Activated naive CD4-positive, alpha-beta T cell treated with anti-CD3 and anti-CD28 coated beads for 36 hours (primary cell): Measurements from ENCODE around the gene DCAF8. TPM values are rescaled to one million over a fixed set of nuclear protein-coding genes. Genes with fewer than 3 reads are reported as not detected.
A peak's percentile ranks its signal among the peaks of the same experiment; 100 is the strongest.

Source experiments
- CTCF ChIA-PET: fragments of 350-600 bp; sonication (Branson Sonifier 250); formaldehyde crosslinking; loops from one replicate; lab custom pipeline; 2021; ENCODE audit warnings: antibody characterized with exemption; lab: Charles Lee
- DNase-seq: peaks from one replicate; pipeline ENCODE4 v3.0.0-alpha.2; 2020
- H3K27ac Mint-ChIP-seq: one replicate; pipeline ENCODE4 v1.8.0; 2021; ENCODE audit warnings: mild to moderate bottlenecking, mixed read lengths
- H3K27me3 Mint-ChIP-seq: one replicate; pipeline ENCODE4 v1.8.0; 2021; ENCODE audit warnings: low read depth, mixed read lengths
- H3K36me3 Mint-ChIP-seq: one replicate; pipeline ENCODE4 v1.8.0; 2021; ENCODE audit warnings: low read depth, mixed read lengths
- H3K4me1 Mint-ChIP-seq: one replicate; pipeline ENCODE4 v1.8.0; 2021; ENCODE audit warnings: low read depth, mixed read lengths
- H3K4me3 Mint-ChIP-seq: one replicate; pipeline ENCODE4 v1.8.0; 2021; ENCODE audit warnings: mild to moderate bottlenecking, moderate library complexity, mixed read lengths
- H3K9me3 Mint-ChIP-seq: one replicate; pipeline ENCODE4 v1.8.0; 2021; ENCODE audit warnings: mixed read lengths
- intact Hi-C: fragments of 100-400 bp; cut with micrococcal nuclease; formaldehyde crosslinking; loops from one replicate; pipeline ENCODE4 v1.15.1; 2023
- total RNA-seq, 2 experiments: library from RNA; stranded (reverse); gene quantifications; one replicate each; pipeline ENCODE4 v1.2.3, GENCODE V29; 2021

Gene DCAF8
- total RNA-seq, 2 experiments from 2014 or later, result 218 to 226 TPM

- CTCF ChIA-PET, result interaction anchor here (0.9 to 1.4 kb wide), 2 partner anchors 15 to 93 kb away, joined by 3 read pairs; no protein-coding TSS in a partner anchor
- H3K36me3 Mint-ChIP-seq, result no peaks in the 10 kb centered on the region
- no peak for DNase-seq
- no peak overlapping the region for H3K4me3 Mint-ChIP-seq
- no peaks in the 10 kb centered on the region for H3K4me1 Mint-ChIP-seq
- intact Hi-C loops, result no loop called here
- H3K9me3 Mint-ChIP-seq, result no peaks in the 10 kb centered on the region
- H3K27me3 Mint-ChIP-seq, result peaks cover 4% of the 10 kb centered on the region
- no peak overlapping the region for H3K27ac Mint-ChIP-seq
These were observed 83.6 kb downstream of the DCAF8 start for GRCh38 chr1:160178731-160179130.

- CTCF ChIA-PET, result no interaction called here
- H3K36me3 Mint-ChIP-seq, result no peaks in the 10 kb centered on the region
- H3K4me3 Mint-ChIP-seq, result no peak overlapping the region
- peaks cover 4% of the 10 kb centered on the region for H3K27me3 Mint-ChIP-seq
- no peak overlapping the region for H3K27ac Mint-ChIP-seq
- no peaks in the 10 kb centered on the region for H3K9me3 Mint-ChIP-seq
- intact Hi-C loops, result no loop called here
- DNase-seq, result no peak
- no peaks in the 10 kb centered on the region for H3K4me1 Mint-ChIP-seq
These were observed 84.7 kb downstream of the DCAF8 start for GRCh38 chr1:160177667-160178066.

GRCh38 chr1:160177231-160177630 is 85.1 kb downstream of the DCAF8 start:
- Mint-ChIP-seq H3K9me3 (no peaks in the 10 kb centered on the region), H3K27ac (no peak overlapping the region), H3K36me3 (no peaks in the 10 kb centered on the region), H3K4me1 (no peaks in the 10 kb centered on the region), H3K4me3 (no peak overlapping the region), H3K27me3 (peaks cover 4% of the 10 kb centered on the region)
- intact Hi-C loops, result no loop called here
- CTCF ChIA-PET, result no interaction called here
- no peak for DNase-seq

GRCh38 chr1:160171980-160172379 is 90.4 kb downstream of the DCAF8 start:
- peaks cover 2% of the 10 kb centered on the region for H3K27me3 Mint-ChIP-seq
- H3K9me3 Mint-ChIP-seq, result no peaks in the 10 kb centered on the region
- H3K36me3 Mint-ChIP-seq, result no peaks in the 10 kb centered on the region
- H3K4me1 Mint-ChIP-seq, result peaks cover 18% of the 10 kb centered on the region
- no peak overlapping the region for H3K27ac Mint-ChIP-seq
- intact Hi-C loops, result no loop called here
- no peak overlapping the region for H3K4me3 Mint-ChIP-seq
- DNase-seq, result no peak
- CTCF ChIA-PET, result interaction anchor here (0.6 to 1.2 kb wide), 5 partner anchors 11 to 207 kb away, joined by 3 to 4 read pairs (median 3); no protein-coding TSS in a partner anchor

- Mint-ChIP-seq H3K27ac (no peak overlapping the region), H3K36me3 (no peaks in the 10 kb centered on the region), H3K27me3 (peaks cover 2% of the 10 kb centered on the region), H3K9me3 (no peaks in the 10 kb centered on the region), H3K4me3 (no peak overlapping the region), H3K4me1 (peaks cover 20% of the 10 kb centered on the region)
- no peak for DNase-seq
- CTCF ChIA-PET, result interaction anchor here (0.9 to 1.1 kb wide), 3 partner anchors 11 to 70 kb away, joined by 3 to 4 read pairs (median 3); no protein-coding TSS in a partner anchor
- intact Hi-C loops, result no loop called here
These were observed 91.0 kb downstream of the DCAF8 start for GRCh38 chr1:160171354-160171753.

GRCh38 chr1:160169553-160170399 is 92.6 kb downstream of the DCAF8 start:
- intact Hi-C loops, result loop anchor here (1.0 kb wide), 1 partner anchor 68 kb away; no protein-coding TSS in a partner anchor
- H3K36me3 Mint-ChIP-seq, result no peaks in the 10 kb centered on the region
- H3K9me3 Mint-ChIP-seq, result no peaks in the 10 kb centered on the region
- no peak overlapping the region for H3K4me3 Mint-ChIP-seq
- H3K4me1 Mint-ChIP-seq, result peaks cover 20% of the 10 kb centered on the region
- peaks cover 2% of the 10 kb centered on the region for H3K27me3 Mint-ChIP-seq
- CTCF ChIA-PET, result interaction anchor here (0.7 to 1.0 kb wide), 2 partner anchors 82 to 207 kb away, joined by 3 read pairs; no protein-coding TSS in a partner anchor
- no peak overlapping the region for H3K27ac Mint-ChIP-seq
- peak; percentile 70 for DNase-seq

- DNase-seq, result no peak
- intact Hi-C loops, result loop anchor here (1.0 kb wide), 1 partner anchor 67 kb away; no protein-coding TSS in a partner anchor
- Mint-ChIP-seq H3K4me1 (peaks cover 20% of the 10 kb centered on the region), H3K27ac (no peak overlapping the region), H3K36me3 (no peaks in the 10 kb centered on the region), H3K27me3 (peaks cover 2% of the 10 kb centered on the region), H3K4me3 (no peak overlapping the region), H3K9me3 (no peaks in the 10 kb centered on the region)
- CTCF ChIA-PET, result interaction anchor here (0.7 to 1.5 kb wide), 4 partner anchors 12 to 208 kb away, joined by 3 to 4 read pairs (median 3); no protein-coding TSS in a partner anchor
These were observed 93.6 kb downstream of the DCAF8 start for GRCh38 chr1:160168609-160169369.

- CTCF ChIA-PET, result interaction anchor here (1.1 to 1.5 kb wide), 3 partner anchors 11 to 123 kb away, joined by 3 to 4 read pairs (median 3); no protein-coding TSS in a partner anchor
- peaks cover 2% of the 10 kb centered on the region for H3K27me3 Mint-ChIP-seq
- H3K36me3 Mint-ChIP-seq, result no peaks in the 10 kb centered on the region
- H3K9me3 Mint-ChIP-seq, result no peaks in the 10 kb centered on the region
- DNase-seq, result no peak
- intact Hi-C loops, result no loop called here
- peaks cover 20% of the 10 kb centered on the region for H3K4me1 Mint-ChIP-seq
- no peak overlapping the region for H3K4me3 Mint-ChIP-seq
- no peak overlapping the region for H3K27ac Mint-ChIP-seq
These were observed 94.3 kb downstream of the DCAF8 start for GRCh38 chr1:160168016-160168415.

GRCh38 chr1:160167580-160167979 is 94.8 kb downstream of the DCAF8 start:
- Mint-ChIP-seq H3K27ac (no peak overlapping the region), H3K4me3 (no peak overlapping the region), H3K4me1 (peaks cover 20% of the 10 kb centered on the region), H3K9me3 (no peaks in the 10 kb centered on the region), H3K27me3 (peaks cover 2% of the 10 kb centered on the region), H3K36me3 (no peaks in the 10 kb centered on the region)
- intact Hi-C loops, result no loop called here
- CTCF ChIA-PET, result interaction anchor here (1.1 kb wide), 2 partner anchors 89 to 124 kb away, joined by 3 read pairs; no protein-coding TSS in a partner anchor
- DNase-seq, result peak; percentile 55

GRCh38 chr1:160167056-160167455 is 95.3 kb downstream of the DCAF8 start:
- Mint-ChIP-seq H3K4me3 (no peak overlapping the region), H3K27me3 (peaks cover 2% of the 10 kb centered on the region), H3K27ac (no peak overlapping the region), H3K4me1 (peaks cover 20% of the 10 kb centered on the region), H3K9me3 (no peaks in the 10 kb centered on the region), H3K36me3 (no peaks in the 10 kb centered on the region)
- CTCF ChIA-PET, result interaction anchor here (1.1 kb wide), 1 partner anchor 88 kb away, joined by 3 read pairs; no protein-coding TSS in a partner anchor
- intact Hi-C loops, result no loop called here
- DNase-seq, result no peak

- intact Hi-C loops, result no loop called here
- H3K36me3 Mint-ChIP-seq, result no peaks in the 10 kb centered on the region
These were observed 96.0 kb downstream of the DCAF8 start for GRCh38 chr1:160166166-160166868.

More at GRCh38 chr1:160166166-160166868, 96.0 kb downstream of the DCAF8 start:
- H3K9me3 Mint-ChIP-seq, result no peaks in the 10 kb centered on the region
- H3K27me3 Mint-ChIP-seq, result peaks cover 2% of the 10 kb centered on the region
- H3K4me3 Mint-ChIP-seq, result no peak overlapping the region
- no peak for DNase-seq
- no peak overlapping the region for H3K27ac Mint-ChIP-seq
- CTCF ChIA-PET, result interaction anchor here (0.7 to 0.8 kb wide), 2 partner anchors 55 to 80 kb away, joined by 4 to 6 read pairs; no protein-coding TSS in a partner anchor
- H3K4me1 Mint-ChIP-seq, result peaks cover 20% of the 10 kb centered on the region
